Astrocyte (in vitro differentiated cells and primary cell): Measurements from ENCODE around the gene GIPC1. TPM values are rescaled to one million over a fixed set of nuclear protein-coding genes. Genes with fewer than 3 reads are reported as not detected.

Experiments
- DNase-seq: peaks from one replicate; pipeline ENCODE4 v3.0.0-alpha.2; 2010; ENCODE audit warnings: low read depth
- FAIRE-seq: peaks from 2 replicates; lab custom pipeline; 2011; peaks lifted over from hg19 to GRCh38; lab: Jason Lieb, UNC
- H2AFZ ChIP-seq: 2 replicates; pipeline ENCODE4 v1.6.0; 2012; ENCODE audit warnings: low read depth, low read length, inconsistent platforms
- H3K27ac ChIP-seq: 2 replicates; pipeline ENCODE4 v1.5.1; 2011; ENCODE audit warnings: low read depth, low read length, inconsistent platforms
- H3K27me3 ChIP-seq: 2 replicates; pipeline ENCODE4 v1.6.0; 2011; ENCODE audit warnings: low read length, inconsistent platforms; ENCODE audit not compliant: insufficient read depth
- H3K36me3 ChIP-seq: 2 replicates; pipeline ENCODE4 v1.5.1; 2011; ENCODE audit warnings: low read length, inconsistent platforms; ENCODE audit not compliant: insufficient read depth
- H3K4me1 ChIP-seq: 2 replicates; pipeline ENCODE4 v1.5.1; 2011; ENCODE audit warnings: low read length, inconsistent platforms; ENCODE audit not compliant: insufficient read depth
- H3K4me2 ChIP-seq: 2 replicates; pipeline ENCODE4 v1.6.0; 2012; ENCODE audit warnings: low read length, inconsistent platforms
- H3K4me3 ChIP-seq: 2 replicates; pipeline ENCODE4 v1.5.1; 2011; ENCODE audit warnings: low read depth, mild to moderate bottlenecking, low read length, inconsistent platforms; ENCODE audit not compliant: insufficient read depth
- H3K79me2 ChIP-seq: 2 replicates; pipeline ENCODE4 v1.6.0; 2012; ENCODE audit warnings: mild to moderate bottlenecking, low read length, inconsistent platforms; ENCODE audit not compliant: insufficient read depth
- H3K9ac ChIP-seq: 2 replicates; pipeline ENCODE4 v1.6.0; 2012; ENCODE audit warnings: mild to moderate bottlenecking, low read length, inconsistent platforms
- H3K9me3 ChIP-seq: 2 replicates; pipeline ENCODE4 v1.5.1; 2012; ENCODE audit warnings: low read depth, mild to moderate bottlenecking, low read length, inconsistent platforms; ENCODE audit not compliant: insufficient read depth
- H4K20me1 ChIP-seq: 2 replicates; pipeline ENCODE4 v1.6.0; 2012; ENCODE audit warnings: low read length, inconsistent platforms; ENCODE audit not compliant: insufficient read depth
- H3K27ac Mint-ChIP-seq: one replicate; pipeline ENCODE4 v1.8.0; 2021; ENCODE audit warnings: mild to moderate bottlenecking, mixed read lengths; ENCODE audit not compliant: unreplicated experiment
- H3K27me3 Mint-ChIP-seq: one replicate; pipeline ENCODE4 v1.8.0; 2021; ENCODE audit warnings: low read depth, mixed read lengths; ENCODE audit not compliant: unreplicated experiment
- H3K36me3 Mint-ChIP-seq: one replicate; pipeline ENCODE4 v1.8.0; 2021; ENCODE audit warnings: low read depth, mixed read lengths; ENCODE audit not compliant: unreplicated experiment
- H3K4me1 Mint-ChIP-seq: one replicate; pipeline ENCODE4 v1.8.0; 2021; ENCODE audit warnings: low read depth, mixed read lengths; ENCODE audit not compliant: unreplicated experiment
- H3K4me3 Mint-ChIP-seq: one replicate; pipeline ENCODE4 v1.8.0; 2021; ENCODE audit warnings: mild to moderate bottlenecking, moderate library complexity, mixed read lengths; ENCODE audit not compliant: unreplicated experiment
- H3K9me3 Mint-ChIP-seq: one replicate; pipeline ENCODE4 v1.8.0; 2021; ENCODE audit warnings: mild to moderate bottlenecking, mixed read lengths; ENCODE audit not compliant: unreplicated experiment
- EZH2 ChIP-seq: IDR thresholded peaks from 2 replicates; pipeline ENCODE4 v1.6.1; 2012; ENCODE audit warnings: mild to moderate bottlenecking, low read length, inconsistent platforms; ENCODE audit not compliant: insufficient read depth
- microRNA-seq: library from miRNA; unstranded; fragments of <30 nt; microRNA quantifications from one replicate; pipeline ENCODE4 v1.2.0, GENCODE V29; 2020
- total RNA-seq: library from RNA; stranded (reverse); gene quantifications from 2 replicates; pipeline ENCODE4 v1.2.1, GENCODE V29; 2021
- TF ChIP-seq, protein P1 (sequence below): IDR thresholded peaks from 2 replicates; pipeline ENCODE4 v1.5.1; 2011; ENCODE audit warnings: low read depth, mild to moderate bottlenecking, inconsistent platforms, low read length, moderate library complexity; ENCODE audit not compliant: insufficient read depth

Gene GIPC1
- total RNA-seq, 1 donor from 2014 or later: 169 TPM

DNA sequence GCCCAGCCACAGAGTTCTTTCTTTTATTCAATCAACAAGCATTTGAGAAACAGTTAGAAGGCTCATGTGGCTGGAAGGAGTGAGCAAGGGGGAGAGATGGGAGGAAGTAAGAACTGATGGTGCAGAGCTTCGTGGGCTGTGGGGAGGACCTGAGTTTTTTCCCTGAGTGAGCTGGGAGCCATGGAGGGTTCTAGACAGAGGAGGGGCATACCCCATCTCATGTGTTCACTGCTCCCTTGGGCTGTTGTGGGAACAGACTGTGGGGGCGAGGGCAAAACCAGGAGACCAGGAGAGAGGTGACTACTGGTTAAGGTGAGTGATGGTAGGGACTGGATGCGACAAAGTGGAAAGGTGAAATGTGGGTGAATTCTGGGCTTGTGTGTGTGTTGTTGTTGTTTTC is 65.2 kb downstream of the GIPC1 start:
- Histone ChIP-seq H4K20me1 (no peaks in the 10 kb centered on the region), H3K4me1 (peaks cover 16% of the 10 kb centered on the region), H3K9me3 (no peaks in the 10 kb centered on the region), H3K4me2 (no peak overlapping the region), H3K4me3 (no peak overlapping the region), H3K36me3 (no peaks in the 10 kb centered on the region), H3K9ac (no peak overlapping the region), H2AFZ (no peak overlapping the region), H3K27ac (no peak overlapping the region), H3K79me2 (peaks cover 8% of the 10 kb centered on the region), H3K27me3 (peaks cover 3% of the 10 kb centered on the region)
- Mint-ChIP-seq H3K36me3 (peaks cover 1% of the 10 kb centered on the region), H3K4me1 (peaks cover 2% of the 10 kb centered on the region), H3K27ac (no peak overlapping the region), H3K27me3 (peaks cover 15% of the 10 kb centered on the region), H3K9me3 (no peaks in the 10 kb centered on the region), H3K4me3 (peak overlapping the region; percentile 62)
- DNase-seq (no peak), FAIRE-seq (no peak)
- TF ChIP-seq, protein P1, sequence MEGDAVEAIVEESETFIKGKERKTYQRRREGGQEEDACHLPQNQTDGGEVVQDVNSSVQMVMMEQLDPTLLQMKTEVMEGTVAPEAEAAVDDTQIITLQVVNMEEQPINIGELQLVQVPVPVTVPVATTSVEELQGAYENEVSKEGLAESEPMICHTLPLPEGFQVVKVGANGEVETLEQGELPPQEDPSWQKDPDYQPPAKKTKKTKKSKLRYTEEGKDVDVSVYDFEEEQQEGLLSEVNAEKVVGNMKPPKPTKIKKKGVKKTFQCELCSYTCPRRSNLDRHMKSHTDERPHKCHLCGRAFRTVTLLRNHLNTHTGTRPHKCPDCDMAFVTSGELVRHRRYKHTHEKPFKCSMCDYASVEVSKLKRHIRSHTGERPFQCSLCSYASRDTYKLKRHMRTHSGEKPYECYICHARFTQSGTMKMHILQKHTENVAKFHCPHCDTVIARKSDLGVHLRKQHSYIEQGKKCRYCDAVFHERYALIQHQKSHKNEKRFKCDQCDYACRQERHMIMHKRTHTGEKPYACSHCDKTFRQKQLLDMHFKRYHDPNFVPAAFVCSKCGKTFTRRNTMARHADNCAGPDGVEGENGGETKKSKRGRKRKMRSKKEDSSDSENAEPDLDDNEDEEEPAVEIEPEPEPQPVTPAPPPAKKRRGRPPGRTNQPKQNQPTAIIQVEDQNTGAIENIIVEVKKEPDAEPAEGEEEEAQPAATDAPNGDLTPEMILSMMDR: no peak
- no peak for TF ChIP-seq EZH2

DNA sequence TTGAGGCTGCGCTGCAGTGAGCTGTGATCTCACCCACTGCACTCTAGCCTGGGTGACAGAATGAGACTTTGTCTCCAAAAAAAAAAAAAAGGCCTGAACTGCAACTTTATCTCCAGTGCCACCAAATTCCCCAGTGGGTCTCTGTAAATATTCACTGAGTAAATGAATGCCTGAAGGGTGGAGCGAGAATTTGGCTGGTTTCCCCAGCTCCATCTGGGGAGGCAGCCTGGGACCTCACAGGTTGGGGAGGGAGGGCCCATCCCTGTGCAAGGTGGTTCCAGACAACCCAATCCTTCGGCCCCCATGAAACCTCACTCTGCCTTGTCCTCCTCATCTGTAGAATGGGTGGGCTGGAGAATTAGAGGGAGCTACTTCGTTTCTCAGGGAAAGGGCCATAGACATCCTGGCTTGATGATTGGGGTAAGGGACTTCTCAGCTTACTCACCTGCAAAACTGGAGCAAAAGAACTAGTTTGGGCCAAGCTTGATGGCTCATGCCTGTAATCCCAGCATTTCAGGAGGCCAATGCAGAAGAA is 67.0 kb downstream of the GIPC1 start:
- Histone ChIP-seq H3K4me1 (peaks cover 2% of the 10 kb centered on the region), H3K27ac (no peak overlapping the region), H3K9me3 (no peaks in the 10 kb centered on the region), H3K27me3 (peaks cover 3% of the 10 kb centered on the region), H3K36me3 (no peaks in the 10 kb centered on the region), H3K4me2 (no peak overlapping the region), H3K4me3 (no peak overlapping the region), H3K79me2 (no peaks in the 10 kb centered on the region), H2AFZ (no peak overlapping the region), H3K9ac (no peak overlapping the region), H4K20me1 (no peaks in the 10 kb centered on the region)
- Mint-ChIP-seq H3K4me1 (no peaks in the 10 kb centered on the region), H3K27me3 (peaks cover 15% of the 10 kb centered on the region), H3K9me3 (no peaks in the 10 kb centered on the region), H3K27ac (no peak overlapping the region), H3K36me3 (no peaks in the 10 kb centered on the region), H3K4me3 (no peak overlapping the region)
- FAIRE-seq (no peak), DNase-seq (no peak)
- TF ChIP-seq, protein P1: no peak
- no peak for TF ChIP-seq EZH2

Small RNA genes lying within 50 kb of the gene (microRNA-seq; reads per million reads assigned to microRNA genes)
- not detected for gene MIR639

Other genes with a start within 250 kb of the GIPC1 start
- gene ADGRE5, start 114.7 kb downstream of the GIPC1 start, total RNA-seq: 8.2 and 9.2 TPM in 2 replicates
- gene DDX39A, start 76.8 kb downstream of the GIPC1 start, total RNA-seq: 44.2 and 54.9 TPM in 2 replicates
- gene PKN1, start 62.8 kb downstream of the GIPC1 start, total RNA-seq: 59.2 and 68.3 TPM in 2 replicates
- gene PTGER1, start 20.8 kb downstream of the GIPC1 start, total RNA-seq: 0.41 and 0.91 TPM in 2 replicates
- gene DNAJB1, start 22.3 kb upstream of the GIPC1 start, total RNA-seq: 100 and 105 TPM in 2 replicates
- gene TECR, start 33.5 kb upstream of the GIPC1 start, total RNA-seq: 106 and 110 TPM in 2 replicates
- gene NDUFB7, start 75.9 kb upstream of the GIPC1 start, total RNA-seq: 153 and 161 TPM in 2 replicates
- 0.09 TPM in 1 of 2 replicates, not detected in the other for gene CLEC17A, start 87.0 kb upstream of the GIPC1 start, total RNA-seq
- gene ADGRE3, start 178.7 kb upstream of the GIPC1 start, total RNA-seq: not detected in 2 replicates
- gene ZNF333, start 193.9 kb upstream of the GIPC1 start, total RNA-seq: 10.4 and 13.5 TPM in 2 replicates